Metanephros (tissue), 1 donor: ENCODE data around the gene LRRC8A. TPM values are rescaled to one million over a fixed set of nuclear protein-coding genes. Genes with fewer than 3 reads are reported as not detected.

Source experiments
- total RNA-seq: library from RNA; depleted of rRNA; stranded (reverse); fragments of >200 nt; gene quantifications from one replicate; pipeline ENCODE4 v1.2.3, GENCODE V29; 2014

The LRRC8A gene
- 28.1 TPM for total RNA-seq

DNA sequence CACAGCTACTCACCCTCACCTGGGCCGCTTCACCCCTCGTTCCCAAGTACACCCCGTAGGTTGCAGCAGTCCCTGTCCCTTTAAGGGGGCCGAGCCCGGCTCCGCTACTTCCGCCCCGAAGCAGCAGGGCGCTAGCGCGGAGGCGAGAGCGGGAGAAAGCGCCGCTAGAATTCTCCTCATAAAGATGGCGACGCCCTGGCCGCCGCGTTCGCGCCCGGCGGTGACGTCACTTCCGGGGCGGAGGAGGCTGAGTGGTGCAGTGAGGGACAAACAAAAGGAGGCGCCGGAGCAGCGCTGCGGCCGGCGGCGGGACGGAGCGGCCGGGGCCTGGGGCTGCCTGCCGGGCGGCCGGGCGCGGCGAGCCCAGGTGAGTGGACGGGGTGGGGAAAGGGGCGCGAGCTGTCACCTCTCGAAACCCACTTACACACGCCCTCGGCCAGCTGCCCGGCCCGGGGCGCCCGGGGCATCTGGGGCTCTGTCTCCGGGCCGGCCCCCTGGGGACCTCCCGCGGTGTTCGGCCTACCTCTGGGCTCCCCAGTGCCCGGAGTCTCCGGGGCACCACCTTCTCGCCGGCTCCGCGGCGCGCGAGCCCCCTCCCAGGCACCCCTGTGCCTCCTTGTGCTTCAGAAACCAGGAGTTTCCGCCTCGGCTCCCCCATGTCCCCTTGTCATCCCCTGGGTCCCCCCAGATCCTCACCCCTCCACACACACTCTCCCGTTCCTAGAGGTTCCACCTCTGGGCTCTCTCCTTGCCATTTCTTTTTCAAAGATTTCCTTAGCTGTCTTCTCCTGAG lies at the start of gene LRRC8A, which contains the start of gene KYAT1:
Gene LRRC8A (plus strand): TSS at position 250 of the 793 bp plus-strand sequence. CDS start 25,032 bp downstream, outside the sequence.
Gene KYAT1 (minus strand): TSS at position 67 of the 793 bp plus-strand sequence. CDS start 36,545 bp downstream, outside the sequence.

DNA sequence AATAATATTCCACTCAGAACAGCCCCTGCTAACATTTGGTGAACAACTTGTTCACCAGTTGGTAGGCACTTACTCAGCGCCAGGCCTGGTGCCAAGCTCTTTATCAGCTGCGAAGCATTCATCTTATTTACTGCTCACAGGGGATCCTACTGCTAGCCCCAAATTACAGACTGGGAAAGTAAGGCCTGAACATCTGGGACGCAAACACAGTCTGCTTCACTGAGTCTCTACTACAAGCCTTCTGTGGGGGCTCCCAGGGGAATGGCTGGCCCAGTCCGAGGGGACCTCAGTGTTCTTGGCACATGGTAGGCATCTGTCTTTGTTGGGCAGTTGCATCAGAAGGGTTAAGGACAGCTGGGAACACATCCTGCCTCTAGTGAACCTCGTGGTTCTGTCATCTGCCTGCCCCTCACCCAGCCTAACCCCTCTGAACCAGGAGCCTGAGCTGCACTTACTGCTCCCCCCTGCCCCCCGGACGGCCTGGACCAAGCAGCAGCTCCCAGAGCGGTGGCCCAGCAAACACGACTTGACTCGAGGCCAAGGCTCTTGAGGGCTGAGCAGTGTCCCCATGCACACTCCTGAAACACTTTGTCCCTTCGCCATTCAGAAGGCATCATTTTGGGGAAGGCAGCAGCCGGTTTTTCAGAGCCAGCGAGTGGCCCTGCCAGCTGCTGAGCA lies 38.6 kb downstream of the LRRC8A start, which contains the start of gene PHYHD1:
Gene PHYHD1 (plus strand): TSS at position 602 of the 678 bp plus-strand sequence. CDS start 1,342 bp downstream, outside the sequence.

DNA sequence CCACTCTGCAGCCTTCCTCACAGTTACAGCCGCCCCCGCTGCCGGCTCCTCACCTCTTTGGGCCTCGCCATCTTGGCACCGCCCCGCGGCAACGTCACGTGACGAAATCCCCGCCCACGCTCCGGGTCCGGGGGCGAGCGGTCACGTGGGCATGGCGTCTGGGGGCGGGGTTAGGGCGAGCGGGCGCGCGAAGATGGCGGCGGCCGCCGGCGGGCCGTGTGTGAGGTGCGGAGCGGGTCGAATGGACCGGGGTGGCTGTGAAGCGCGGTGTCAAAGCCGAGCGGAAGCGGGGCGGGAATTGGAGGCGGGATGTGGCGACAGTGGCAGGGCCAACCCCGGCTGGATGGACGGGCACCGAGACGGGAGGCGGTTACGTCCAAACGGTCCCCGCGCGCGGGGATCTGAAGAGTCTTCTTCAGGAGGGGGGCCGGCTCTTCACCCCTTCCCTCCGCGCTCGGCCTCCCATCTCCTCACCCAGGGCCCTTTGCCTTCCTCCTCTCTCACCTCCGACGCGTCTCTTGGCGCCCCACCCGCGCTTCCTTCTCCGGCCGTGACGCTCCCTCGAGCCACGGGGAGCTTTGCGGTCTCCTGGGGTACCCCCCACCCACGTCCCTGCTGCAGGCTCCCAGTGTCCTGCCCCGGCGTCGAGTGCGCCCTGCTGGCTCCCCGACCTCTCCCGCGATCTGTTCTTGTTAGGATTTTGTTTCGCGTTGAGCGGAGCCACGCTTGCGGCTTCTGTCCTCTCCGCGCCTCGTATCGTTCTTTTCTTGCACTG lies 65.8 kb downstream of the LRRC8A start, which contains the start of the genes DOLK and NUP188:
Gene DOLK (minus strand): TSS at position 77 of the 775 bp plus-strand sequence. CDS start 300 bp downstream, outside the sequence.
Gene NUP188 (plus strand): TSS at position 173 of the 775 bp plus-strand sequence. CDS start 21 bp downstream, at position 194.

Other genes with a start within 250 kb of the LRRC8A start
- 73.6 TPM for gene DYNC2I2, start 225.3 kb upstream of the LRRC8A start, total RNA-seq
- gene SET, start 192.9 kb upstream of the LRRC8A start, total RNA-seq: 203 TPM
- gene PKN3, start 179.6 kb upstream of the LRRC8A start, total RNA-seq: 6.1 TPM
- gene ZDHHC12, start 158.0 kb upstream of the LRRC8A start, total RNA-seq: 44.6 TPM
- 49.2 TPM for gene ZER1, start 110.2 kb upstream of the LRRC8A start, total RNA-seq
- gene TBC1D13, start 94.9 kb upstream of the LRRC8A start, total RNA-seq: 18.7 TPM
- 20.0 TPM for gene ENDOG, start 63.6 kb upstream of the LRRC8A start, total RNA-seq
- gene SPOUT1, start 52.3 kb upstream of the LRRC8A start, total RNA-seq: 28.6 TPM
- gene KYAT1, start 183 bp upstream of the LRRC8A start, total RNA-seq: 14.1 TPM
- gene PHYHD1, start 38.8 kb downstream of the LRRC8A start, total RNA-seq: 41.6 TPM
- 12.2 TPM for gene DOLK, start 65.5 kb downstream of the LRRC8A start, total RNA-seq
- 48.5 TPM for gene NUP188, start 65.6 kb downstream of the LRRC8A start, total RNA-seq
- gene SH3GLB2, start 146.2 kb downstream of the LRRC8A start, total RNA-seq: 55.9 TPM
- 28.7 TPM for gene MIGA2, start 154.5 kb downstream of the LRRC8A start, total RNA-seq
- 13.5 TPM for gene DOLPP1, start 199.0 kb downstream of the LRRC8A start, total RNA-seq
- 49.1 TPM for gene CRAT, start 228.7 kb downstream of the LRRC8A start, total RNA-seq
- 83.6 TPM for gene PTPA, start 229.3 kb downstream of the LRRC8A start, total RNA-seq